H1 (cell line): ENCODE results near the gene TEX51. TPM values are rescaled to one million over a fixed set of nuclear protein-coding genes. Genes with fewer than 3 reads are reported as not detected.

Experiments used
- CTCF ChIA-PET: fragments of 300-600 bp; sonication (Branson Sonifier 250); formaldehyde crosslinking; loops from one replicate; lab custom pipeline; 2021; ENCODE audit not compliant: partially characterized antibody; lab: Charles Lee
- POLR2A ChIA-PET: fragments of 300-600 bp; sonication (Branson Sonifier 250); formaldehyde crosslinking; loops from one replicate; lab custom pipeline; 2021; ENCODE audit warnings: inconsistent platforms; ENCODE audit not compliant: partially characterized antibody; lab: Charles Lee
- DNase-seq, 2 experiments: peaks; one replicate each; pipeline versions ENCODE4 v3.0.0 to v3.0.0-alpha.2; 2010 to 2022; ENCODE audit warnings: low spot score in 2 of 2, low read depth in 1 of 2, mixed read lengths in 1 of 2
- FAIRE-seq: peaks from 2 replicates; lab custom pipeline; 2011; peaks lifted over from hg19 to GRCh38; lab: Jason Lieb, UNC
- H2AFZ ChIP-seq: 2 replicates; pipeline ENCODE4 v1.8.1; 2012; ENCODE audit warnings: low read length, inconsistent platforms
- H2AK5ac ChIP-seq: 2 replicates; pipeline ENCODE4 v1.6.1; 2013; ENCODE audit warnings: low read depth, low read length
- H2BK120ac ChIP-seq: replicated peaks from 2 replicates; pipeline ENCODE3; 2013; ENCODE audit warnings: low read depth, low read length, inconsistent platforms
- H2BK12ac ChIP-seq: 2 replicates; pipeline ENCODE4 v1.6.1; 2013; ENCODE audit warnings: low read depth, low read length
- H2BK15ac ChIP-seq: 2 replicates; pipeline ENCODE4 v1.6.1; 2013; ENCODE audit warnings: low read length
- H2BK20ac ChIP-seq: 2 replicates; pipeline ENCODE4 v1.6.1; 2013; ENCODE audit warnings: low read length
- H2BK5ac ChIP-seq: 2 replicates; pipeline ENCODE4 v1.6.1; 2013; ENCODE audit warnings: low read depth, low read length
- H3K14ac ChIP-seq: 2 replicates; pipeline ENCODE4 v1.6.1; 2013; ENCODE audit warnings: inconsistent platforms; ENCODE audit not compliant: insufficient read length
- H3K18ac ChIP-seq: 2 replicates; pipeline ENCODE4 v1.6.1; 2013; ENCODE audit warnings: low read length; ENCODE audit errors: extremely low read depth
- H3K23ac ChIP-seq: 2 replicates; pipeline ENCODE4 v1.6.1; 2013; ENCODE audit warnings: inconsistent platforms; ENCODE audit not compliant: insufficient read length
- H3K23me2 ChIP-seq: 2 replicates; pipeline ENCODE4 v1.6.1; 2013; ENCODE audit warnings: low read depth, low read length
- H3K27ac ChIP-seq: 2 replicates; pipeline ENCODE4 v1.6.1; 2011; ENCODE audit warnings: low read depth, low read length, inconsistent platforms
- H3K27me3 ChIP-seq, 4 experiments: replicated peaks in 1 of 4; 1 replicate in 1 of 4; 2 replicates in 3 of 4; pipeline versions ENCODE4 v1.6.1 to v1.8.1; 2011 to 2013; ENCODE audit warnings: low read length in 3 of 4, mild to moderate bottlenecking in 3 of 4, inconsistent platforms in 2 of 4, mixed read lengths in 2 of 4, moderate library complexity in 1 of 4; ENCODE audit not compliant: control insufficient read depth in 3 of 4, insufficient read depth in 3 of 4; ENCODE audit errors: extremely low read depth in 1 of 4
- H3K36me3 ChIP-seq, 4 experiments: 2 replicates each; pipeline versions ENCODE4 v1.6.1 to v1.8.1; 2011 to 2013; ENCODE audit warnings: mild to moderate bottlenecking in 4 of 4, low read length in 3 of 4, moderate library complexity in 2 of 4, control low read depth in 1 of 4, inconsistent platforms in 1 of 4; ENCODE audit not compliant: insufficient read depth in 4 of 4, control insufficient read depth in 2 of 4
- H3K4ac ChIP-seq: replicated peaks from 2 replicates; pipeline ENCODE3; 2013; ENCODE audit warnings: low read length, low read depth, mixed read lengths, inconsistent platforms; ENCODE audit not compliant: insufficient read length
- H3K4me1 ChIP-seq, 4 experiments: replicated peaks in 1 of 4; 1 replicate in 1 of 4; 2 replicates in 3 of 4; pipeline versions ENCODE4 v1.6.1 to v1.8.1; 2011 to 2013; ENCODE audit warnings: low read length in 3 of 4, inconsistent platforms in 2 of 4, mixed read lengths in 1 of 4; ENCODE audit not compliant: insufficient read depth in 4 of 4, control insufficient read depth in 3 of 4
- H3K4me2 ChIP-seq, 2 experiments: 2 replicates each; pipeline versions ENCODE4 v1.6.1 to v1.8.1; 2011 to 2013; ENCODE audit warnings: low read depth in 2 of 2, low read length in 2 of 2, control low read depth in 1 of 2, inconsistent platforms in 1 of 2, mild to moderate bottlenecking in 1 of 2; ENCODE audit not compliant: insufficient read depth in 1 of 2
- H3K4me3 ChIP-seq, 4 experiments: fragments of 200-600, 300-600 bp in 1 of 4; sonication (generic), shearing (Covaris generic), sonication (Bioruptor Twin) in 1 of 4; 2 replicates each; pipeline versions ENCODE4 v1.5.1 to v1.8.1; 2011 to 2016; ENCODE audit warnings: low read length in 4 of 4, low read depth in 3 of 4, control low read depth in 2 of 4, inconsistent platforms in 2 of 4, mild to moderate bottlenecking in 2 of 4, mixed read lengths in 1 of 4, moderate library complexity in 1 of 4; ENCODE audit not compliant: insufficient read depth in 2 of 4; ENCODE audit errors: extremely low read depth in 1 of 4
- H3K56ac ChIP-seq: replicated peaks from 2 replicates; pipeline ENCODE3; 2013; ENCODE audit warnings: low read depth, mild to moderate bottlenecking, mixed read lengths, low read length, inconsistent platforms; ENCODE audit not compliant: insufficient read length
- H3K79me1 ChIP-seq: 2 replicates; pipeline ENCODE4 v1.6.1; 2013; ENCODE audit warnings: low read depth, low read length, control low read depth
- H3K79me2 ChIP-seq, 2 experiments: 2 replicates each; pipeline versions ENCODE4 v1.6.1 to v1.8.1; 2012 to 2013; ENCODE audit warnings: low read length in 2 of 2, mild to moderate bottlenecking in 2 of 2, inconsistent platforms in 1 of 2; ENCODE audit not compliant: insufficient read depth in 2 of 2, control insufficient read depth in 1 of 2
- H3K9ac ChIP-seq, 4 experiments: replicated peaks in 1 of 4; 1 replicate in 1 of 4; 2 replicates in 3 of 4; pipeline versions ENCODE4 v1.6.1 to v1.8.1; 2011 to 2013; ENCODE audit warnings: low read depth in 3 of 4, low read length in 3 of 4, control low read depth in 2 of 4, mild to moderate bottlenecking in 2 of 4, moderate library complexity in 2 of 4, inconsistent platforms in 1 of 4; ENCODE audit errors: extremely low read depth in 1 of 4
- H3K9me3 ChIP-seq, 2 experiments: 2 replicates each; pipeline versions ENCODE4 v1.6.1 to v1.8.1; 2012 to 2013; ENCODE audit warnings: mild to moderate bottlenecking in 2 of 2, moderate library complexity in 2 of 2, control low read depth in 1 of 2, inconsistent platforms in 1 of 2, low read depth in 1 of 2, low read length in 1 of 2, mixed read lengths in 1 of 2; ENCODE audit not compliant: insufficient read depth in 2 of 2
- H4K20me1 ChIP-seq, 2 experiments: replicated peaks in 1 of 2; 2 replicates each; pipeline versions ENCODE3 to v1.8.1; 2011 to 2013; ENCODE audit warnings: inconsistent platforms in 2 of 2, low read length in 2 of 2, mild to moderate bottlenecking in 1 of 2; ENCODE audit not compliant: insufficient read depth in 2 of 2, control insufficient read depth in 1 of 2
- H4K5ac ChIP-seq: 2 replicates; pipeline ENCODE4 v1.6.1; 2013; ENCODE audit warnings: low read length, low read depth, mixed read lengths, inconsistent platforms; ENCODE audit not compliant: insufficient read length
- H4K8ac ChIP-seq: 2 replicates; pipeline ENCODE4 v1.8.0; 2013; ENCODE audit warnings: mild to moderate bottlenecking, moderate library complexity, low read length, inconsistent platforms; ENCODE audit not compliant: insufficient read depth; ENCODE audit errors: extremely low read depth
- H4K91ac ChIP-seq: replicated peaks from 2 replicates; pipeline ENCODE3; 2013; ENCODE audit warnings: low read length, mixed read lengths, inconsistent platforms; ENCODE audit not compliant: insufficient read length
- BRCA1 ChIP-seq: IDR thresholded peaks from 2 replicates; pipeline ENCODE4 v1.6.1; 2012; ENCODE audit warnings: low read depth, low read length, improper control_type of control experiment
- CTBP2 ChIP-seq: IDR thresholded peaks from 2 replicates; pipeline ENCODE4 v1.7.0; 2011; ENCODE audit warnings: borderline replicate concordance, mild to moderate bottlenecking, moderate library complexity, mixed read lengths, low read length; ENCODE audit not compliant: insufficient read depth, insufficient read length
- CTCF ChIP-seq, 3 experiments: IDR thresholded peaks; 1 replicate in 2 of 3; 2 replicates in 1 of 3; pipeline versions ENCODE4 v1.5.1 to v1.6.1; 2011; ENCODE audit warnings: low read length in 3 of 3, mild to moderate bottlenecking in 3 of 3, inconsistent platforms in 2 of 3, low read depth in 1 of 3, moderate library complexity in 1 of 3; ENCODE audit not compliant: insufficient read depth in 1 of 3; ENCODE audit errors: control extremely low read depth in 1 of 3
- JUN ChIP-seq: IDR thresholded peaks from 2 replicates; pipeline ENCODE4 v1.6.1; 2011; ENCODE audit warnings: low read depth, mild to moderate bottlenecking, improper control_type of control experiment, low read length
- KDM5A ChIP-seq: fragments of 200-600 bp; IDR thresholded peaks from 2 replicates; pipeline ENCODE4 v1.7.1; 2012; ENCODE audit warnings: mild to moderate bottlenecking, low read length, inconsistent platforms, mixed read lengths
- SIN3A ChIP-seq, 2 experiments: IDR thresholded peaks in 1 of 2; conservative IDR thresholded peaks in 1 of 2; 2 replicates each; pipeline ENCODE4 v1.6.1; 2011 to 2012; ENCODE audit warnings: low read length in 2 of 2, improper control_type of control experiment in 1 of 2, low read depth in 1 of 2, mild to moderate bottlenecking in 1 of 2
- WGBS, 2 experiments: shearing (Covaris generic) in 1 of 2; methylation state at CpG; one replicate each; pipeline versions ENCODE4 v1.1.6 to v1.1.7; 2013 to 2015; ENCODE audit warnings: low lambda C conversion rate in 2 of 2, mixed read lengths in 2 of 2, inconsistent platforms in 1 of 2, low coverage in 1 of 2, missing lambda C conversion rate in 1 of 2; ENCODE audit not compliant: insufficient replicate concordance in 2 of 2, insufficient coverage in 1 of 2, insufficient read length in 1 of 2; ENCODE audit errors: extremely low coverage in 1 of 2, missing lambda C conversion rate in 1 of 2; 5-methylcytosine and 5-hydroxymethylcytosine counted together
- polyA plus RNA-seq, 7 experiments: library from polyadenylated mRNA; depleted of rRNA in 3 of 7; stranded (reverse) in 5 of 7; unstranded in 2 of 7; fragments of >200 nt in 5 of 7; fragments of 200-250 nt in 2 of 7; gene quantifications; 1 replicate in 5 of 7; 2 replicates in 1 of 7; 4 replicates in 1 of 7; pipeline versions ENCODE4 v1.2.1 to v1.2.3, GENCODE V29; 2011 to 2013; ENCODE audit warnings: missing spikeins in 2 of 7, mixed read lengths in 2 of 7
- total RNA-seq: library from RNA; stranded (reverse); fragmentation: NEBNext Ultra II Directional; extraction: Animal tissue kit (Norgen Biotek cat#: 25700); gene quantifications from 2 replicates; pipeline ENCODE4 v1.2.1, GENCODE V29; 2021

Gene TEX51
- total and polyA plus RNA-seq, 2 of the 8 experiments (the other 6 are each of a cell fraction or from before 2014, with no cell fraction given) = not detected

DNA sequence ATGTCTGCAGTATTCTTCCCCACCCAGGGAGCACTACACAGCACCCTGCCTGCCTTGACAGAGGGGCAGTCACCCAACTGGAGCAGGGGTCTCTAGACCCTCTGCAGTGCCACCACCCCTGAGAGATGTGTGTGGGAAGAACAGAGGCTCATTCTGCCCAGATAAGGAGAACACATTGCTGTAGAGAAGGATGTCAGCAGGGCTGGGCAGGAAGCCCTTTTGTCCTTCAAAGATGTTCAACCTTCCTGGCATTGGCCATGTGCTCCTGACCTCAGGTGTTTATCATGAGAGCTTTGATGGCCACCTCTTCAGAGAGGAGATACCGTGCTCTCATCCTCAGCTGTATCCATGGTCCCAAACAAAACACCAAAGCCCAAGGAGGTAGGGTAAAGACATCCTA is 4.6 kb upstream of the TEX51 start:
- POLR2A ChIA-PET = no interaction called here
- 81% methylated on average over 1 of the region's 1 CpG; no CpG with 5 or more reads in 1 of the 2 experiments for WGBS, 2 experiments
- H3K9ac ChIP-seq = no peak overlapping the region
- H3K18ac ChIP-seq = no peak overlapping the region
- H3K23ac ChIP-seq = no peak overlapping the region
- H2BK20ac ChIP-seq = no peak overlapping the region
- FAIRE-seq (no peak), DNase-seq (no peak)
- no peaks in the 10 kb centered on the region for H3K79me1 ChIP-seq
- H3K79me2 ChIP-seq = no peaks in the 10 kb centered on the region
- no peak overlapping the region for H2BK120ac ChIP-seq
- H3K27ac ChIP-seq = no peak overlapping the region
- H4K20me1 ChIP-seq = no peaks in the 10 kb centered on the region
- no peak overlapping the region for H3K56ac ChIP-seq
- no peak overlapping the region for H2AFZ ChIP-seq
- no peak overlapping the region for H4K8ac ChIP-seq
- H3K4me2 ChIP-seq = no peak overlapping the region
- H2BK12ac ChIP-seq = no peak overlapping the region
- no peak overlapping the region for H2BK15ac ChIP-seq
- H3K27me3 ChIP-seq = no peaks in the 10 kb centered on the region
- no peak overlapping the region for H3K4ac ChIP-seq
- H3K4me1 ChIP-seq = peaks cover 0 to 5% (median 0%) of the 10 kb centered on the region in 4 experiments; a peak in 1 of 7 replicates
- H4K5ac ChIP-seq = no peak overlapping the region
- no peak overlapping the region for H2BK5ac ChIP-seq
- H3K4me3 ChIP-seq = no peak overlapping the region
- no peaks in the 10 kb centered on the region for H3K23me2 ChIP-seq
- no peak overlapping the region for H3K14ac ChIP-seq
- H3K9me3 ChIP-seq = no peaks in the 10 kb centered on the region
- H2AK5ac ChIP-seq = no peak overlapping the region
- no peaks in the 10 kb centered on the region for H3K36me3 ChIP-seq
- CTCF ChIA-PET = interaction anchor here (0.9 to 1.3 kb wide), 2 partner anchors 8 to 56 kb away, joined by 3 to 4 read pairs; no protein-coding TSS in a partner anchor
- no peak overlapping the region for H4K91ac ChIP-seq
- no peak for TF ChIP-seq JUN
- TF ChIP-seq CTBP2 = no peak
- no peak for TF ChIP-seq BRCA1
- TF ChIP-seq KDM5A = no peak
- TF ChIP-seq SIN3A (conservative IDR thresholded peaks at IDR 0.05 in 1 of 2, IDR thresholded peaks at IDR 0.05 in 1 of 2; ENCODE audit: low read depth in 1 of 2, low read length in 2 of 2) = no peak
- TF ChIP-seq CTCF (IDR thresholded peaks at IDR 0.05; ENCODE audit: control extremely low read depth in 1 of 3, insufficient read depth in 1 of 3, low read depth in 1 of 3, low read length in 3 of 3) = no peak
